ENCODE measurements around the gene MBNL2. TPM values are rescaled to one million over a fixed set of nuclear protein-coding genes. Genes with fewer than 3 reads are reported as not detected.

The MBNL2 gene
- total RNA-seq, 1 experiment from 2014 or later: 0.85 TPM

DNA sequence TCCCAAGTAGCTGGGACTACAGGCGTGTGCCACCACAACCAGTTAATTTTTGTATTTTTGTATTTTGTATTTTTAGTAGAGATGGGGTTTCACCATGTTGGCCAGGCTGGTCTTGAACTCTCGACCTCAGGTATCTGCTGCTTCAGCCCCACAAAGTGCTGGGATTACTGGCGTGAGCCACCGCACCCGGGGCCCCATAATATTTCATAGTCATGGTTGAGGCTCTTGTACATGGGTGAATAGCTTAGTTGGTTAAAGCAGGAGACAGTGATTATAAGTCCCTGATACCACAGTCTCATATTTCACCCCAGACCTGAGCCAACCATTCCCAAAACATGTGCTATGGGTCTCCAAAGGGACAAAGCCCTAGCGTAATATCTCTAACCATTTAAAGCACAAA, 26.1 kb downstream of the MBNL2 start:
- no peaks in the 10 kb centered on the region for H3K36me3 Mint-ChIP-seq

GRCh38 chr13:97249093-97249795, 27.1 kb downstream of the MBNL2 start:
- ATAC-seq: no peak
- DNase-seq (ENCODE audit: low spot score): no peak
- Mint-ChIP-seq H3K27ac (no peak overlapping the region), H3K4me1 (no peaks in the 10 kb centered on the region), H3K9me3 (no peaks in the 10 kb centered on the region), H3K27me3 (ENCODE audit: low read depth) (peaks cover 1% of the 10 kb centered on the region), H3K36me3 (no peaks in the 10 kb centered on the region), H3K4me3 (no peak overlapping the region)
- POLR2A ChIA-PET: no interaction called here
- CTCF ChIA-PET: interaction anchor here (1.3 kb wide), 1 partner anchor 17 kb away, joined by 7 read pairs; no protein-coding TSS in a partner anchor
- no peak for TF ChIP-seq GTF2I (CRISPR knock-in tag; conservative IDR thresholded peaks at IDR 0.05)
- no peak for TF ChIP-seq USF1 (CRISPR knock-in tag; IDR thresholded peaks at IDR 0.05)
- TF ChIP-seq SMAD3 (CRISPR knock-in tag; IDR thresholded peaks at IDR 0.05; ENCODE audit: borderline replicate concordance): no peak
- TF ChIP-seq, protein P1, sequence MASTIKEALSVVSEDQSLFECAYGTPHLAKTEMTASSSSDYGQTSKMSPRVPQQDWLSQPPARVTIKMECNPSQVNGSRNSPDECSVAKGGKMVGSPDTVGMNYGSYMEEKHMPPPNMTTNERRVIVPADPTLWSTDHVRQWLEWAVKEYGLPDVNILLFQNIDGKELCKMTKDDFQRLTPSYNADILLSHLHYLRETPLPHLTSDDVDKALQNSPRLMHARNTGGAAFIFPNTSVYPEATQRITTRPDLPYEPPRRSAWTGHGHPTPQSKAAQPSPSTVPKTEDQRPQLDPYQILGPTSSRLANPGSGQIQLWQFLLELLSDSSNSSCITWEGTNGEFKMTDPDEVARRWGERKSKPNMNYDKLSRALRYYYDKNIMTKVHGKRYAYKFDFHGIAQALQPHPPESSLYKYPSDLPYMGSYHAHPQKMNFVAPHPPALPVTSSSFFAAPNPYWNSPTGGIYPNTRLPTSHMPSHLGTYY (CRISPR knock-in tag; IDR thresholded peaks at IDR 0.05): no peak
- no peak for TF ChIP-seq NR1H2 (CRISPR knock-in tag; IDR thresholded peaks at IDR 0.05)
- TF ChIP-seq PRDM15 (CRISPR knock-in tag; IDR thresholded peaks at IDR 0.05): no peak
- TF ChIP-seq ZNF219 (CRISPR knock-in tag; IDR thresholded peaks at IDR 0.05; ENCODE audit: borderline replicate concordance): no peak
- no peak for TF ChIP-seq NR2C2 (CRISPR knock-in tag; IDR thresholded peaks at IDR 0.05)
- TF ChIP-seq, protein P2, sequence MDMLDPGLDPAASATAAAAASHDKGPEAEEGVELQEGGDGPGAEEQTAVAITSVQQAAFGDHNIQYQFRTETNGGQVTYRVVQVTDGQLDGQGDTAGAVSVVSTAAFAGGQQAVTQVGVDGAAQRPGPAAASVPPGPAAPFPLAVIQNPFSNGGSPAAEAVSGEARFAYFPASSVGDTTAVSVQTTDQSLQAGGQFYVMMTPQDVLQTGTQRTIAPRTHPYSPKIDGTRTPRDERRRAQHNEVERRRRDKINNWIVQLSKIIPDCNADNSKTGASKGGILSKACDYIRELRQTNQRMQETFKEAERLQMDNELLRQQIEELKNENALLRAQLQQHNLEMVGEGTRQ (CRISPR knock-in tag; IDR thresholded peaks at IDR 0.05): no peak
- TF ChIP-seq, protein P3, sequence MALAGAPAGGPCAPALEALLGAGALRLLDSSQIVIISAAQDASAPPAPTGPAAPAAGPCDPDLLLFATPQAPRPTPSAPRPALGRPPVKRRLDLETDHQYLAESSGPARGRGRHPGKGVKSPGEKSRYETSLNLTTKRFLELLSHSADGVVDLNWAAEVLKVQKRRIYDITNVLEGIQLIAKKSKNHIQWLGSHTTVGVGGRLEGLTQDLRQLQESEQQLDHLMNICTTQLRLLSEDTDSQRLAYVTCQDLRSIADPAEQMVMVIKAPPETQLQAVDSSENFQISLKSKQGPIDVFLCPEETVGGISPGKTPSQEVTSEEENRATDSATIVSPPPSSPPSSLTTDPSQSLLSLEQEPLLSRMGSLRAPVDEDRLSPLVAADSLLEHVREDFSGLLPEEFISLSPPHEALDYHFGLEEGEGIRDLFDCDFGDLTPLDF (CRISPR knock-in tag; IDR thresholded peaks at IDR 0.05): no peak
- TF ChIP-seq MLX (CRISPR knock-in tag; IDR thresholded peaks at IDR 0.05): no peak
- no peak for TF ChIP-seq SP1 (CRISPR knock-in tag; conservative IDR thresholded peaks at IDR 0.05)
- TF ChIP-seq RELA (CRISPR knock-in tag; IDR thresholded peaks at IDR 0.05; ENCODE audit: borderline replicate concordance): no peak
- TF ChIP-seq STAT6 (CRISPR knock-in tag; conservative IDR thresholded peaks at IDR 0.05; ENCODE audit: low read depth): no peak
- no peak for TF ChIP-seq NFE2L1 (CRISPR knock-in tag; IDR thresholded peaks at IDR 0.05)

More for the DNA sequence above, 26.1 kb downstream of the MBNL2 start:
- no peak overlapping the region for H3K4me3 Mint-ChIP-seq
- H3K9me3 Mint-ChIP-seq: no peaks in the 10 kb centered on the region
- H3K4me1 Mint-ChIP-seq: no peaks in the 10 kb centered on the region
- ATAC-seq: no peak
- ChIA-PET POLR2A (no interaction called here), CTCF (no interaction called here)
- no peak for DNase-seq (ENCODE audit: low spot score)
- peaks cover 3% of the 10 kb centered on the region for H3K27me3 Mint-ChIP-seq (ENCODE audit: low read depth)
- H3K27ac Mint-ChIP-seq: no peak overlapping the region
- TF ChIP-seq TEAD4 (CRISPR knock-in tag; IDR thresholded peaks at IDR 0.05) (no peak), RELA (CRISPR knock-in tag; IDR thresholded peaks at IDR 0.05; ENCODE audit: borderline replicate concordance) (no peak), STAT6 (CRISPR knock-in tag; conservative IDR thresholded peaks at IDR 0.05; ENCODE audit: low read depth) (no peak), ATF1 (CRISPR knock-in tag; IDR thresholded peaks at IDR 0.05) (no peak)
